IMR-90 (cell line): ENCODE data around the gene CRIM1. TPM values are rescaled to one million over a fixed set of nuclear protein-coding genes. Genes with fewer than 3 reads are reported as not detected.

ENCODE experiments used
- ATAC-seq: fragments of 200-7000 bp; cut with Tn5 transposase; 2 replicates; pipeline ENCODE4 v1.9.1; 2020; ENCODE audit warnings: low read depth, mild to moderate bottlenecking, moderate library complexity
- BruUV-seq: library from RNA; stranded (reverse); fragments of 400-500 nt; replicated peaks from 2 replicates; lab custom pipeline; 2021; lab: Mats Ljungman, UMichigan
- CTCF ChIA-PET: fragments of 300-600 bp; formaldehyde crosslinking; extraction: SDS; loops from one replicate; lab custom pipeline; 2021; ENCODE audit warnings: antibody characterized with exemption; lab: Yijun Ruan, JAX
- POLR2A ChIA-PET: fragments of 300-600 bp; sonication (Branson Sonifier 250); formaldehyde crosslinking; loops from one replicate; lab custom pipeline; 2022; ENCODE audit warnings: antibody characterized with exemption; ENCODE audit not compliant: unreplicated experiment; lab: Charles Lee
- DNase-seq: peaks from one replicate; pipeline ENCODE4 v3.0.0; 2013
- H2AFZ ChIP-seq: replicated peaks from 2 replicates; pipeline ENCODE3; 2013; ENCODE audit warnings: low read length, mild to moderate bottlenecking; ENCODE audit not compliant: poor library complexity
- H2AK5ac ChIP-seq: 2 replicates; pipeline ENCODE4 v1.6.1; 2013; ENCODE audit warnings: low read depth, low read length, inconsistent platforms
- H2AK9ac ChIP-seq: replicated peaks from 2 replicates; pipeline ENCODE3; 2013; ENCODE audit warnings: mild to moderate bottlenecking, low read depth, low read length, moderate library complexity; ENCODE audit not compliant: poor library complexity
- H2BK120ac ChIP-seq: 2 replicates; pipeline ENCODE4 v1.6.1; 2013; ENCODE audit warnings: low read depth, low read length, inconsistent platforms
- H2BK15ac ChIP-seq: 3 replicates; pipeline ENCODE4 v1.6.1; 2013; ENCODE audit warnings: low read depth, low read length, inconsistent platforms
- H2BK20ac ChIP-seq: 2 replicates; pipeline ENCODE4 v1.6.1; 2013; ENCODE audit warnings: low read depth, mild to moderate bottlenecking, inconsistent platforms, low read length, moderate library complexity
- H2BK5ac ChIP-seq: 2 replicates; pipeline ENCODE4 v1.6.1; 2013; ENCODE audit warnings: mild to moderate bottlenecking, low read depth, low read length, inconsistent platforms; ENCODE audit not compliant: poor library complexity, severe bottlenecking
- H3K14ac ChIP-seq: replicated peaks from 2 replicates; pipeline ENCODE4 v1.6.1; 2013; ENCODE audit warnings: low read depth, low read length, inconsistent platforms
- H3K18ac ChIP-seq: 2 replicates; pipeline ENCODE4 v1.6.1; 2013; ENCODE audit warnings: low read depth, low read length, control low read depth
- H3K23ac ChIP-seq: 2 replicates; pipeline ENCODE4 v1.6.1; 2013; ENCODE audit warnings: low read depth, low read length, inconsistent platforms
- H3K27ac ChIP-seq: 2 replicates; pipeline ENCODE4 v1.5.1; 2013; ENCODE audit warnings: mild to moderate bottlenecking, control low read depth, low read length; ENCODE audit not compliant: insufficient read depth
- H3K27me3 ChIP-seq: 2 replicates; pipeline ENCODE4 v1.6.1; 2013; ENCODE audit warnings: low read length; ENCODE audit not compliant: control insufficient read depth, insufficient read depth
- H3K36me3 ChIP-seq: 2 replicates; pipeline ENCODE4 v1.6.1; 2013; ENCODE audit warnings: low read length, mixed read lengths; ENCODE audit not compliant: control insufficient read depth, insufficient read depth
- H3K4ac ChIP-seq: 2 replicates; pipeline ENCODE4 v1.6.1; 2013; ENCODE audit warnings: low read depth, low read length, inconsistent platforms
- H3K4me1 ChIP-seq: 2 replicates; pipeline ENCODE4 v1.6.1; 2013; ENCODE audit warnings: low read length, mixed read lengths; ENCODE audit not compliant: control insufficient read depth, insufficient read depth
- H3K4me2 ChIP-seq: 2 replicates; pipeline ENCODE4 v1.6.1; 2013; ENCODE audit warnings: low read depth, mild to moderate bottlenecking, control low read depth, low read length, moderate library complexity
- H3K4me3 ChIP-seq: 2 replicates; pipeline ENCODE4 v1.5.1; 2013; ENCODE audit warnings: low read depth, mild to moderate bottlenecking, control low read depth, low read length, moderate library complexity; ENCODE audit not compliant: insufficient read depth
- H3K56ac ChIP-seq: 2 replicates; pipeline ENCODE4 v1.6.1; 2013; ENCODE audit warnings: low read length, inconsistent platforms; ENCODE audit not compliant: insufficient read depth; ENCODE audit errors: extremely low read depth
- H3K79me1 ChIP-seq, 2 experiments: 2 replicates each; pipeline ENCODE4 v1.6.1; 2013; ENCODE audit warnings: low read length in 2 of 2, inconsistent platforms in 1 of 2, low read depth in 1 of 2
- H3K9ac ChIP-seq: 2 replicates; pipeline ENCODE4 v1.6.1; 2013; ENCODE audit warnings: low read depth, low read length, control low read depth
- H3K9me1 ChIP-seq: 2 replicates; pipeline ENCODE4 v1.6.1; 2013; ENCODE audit warnings: low read length, inconsistent platforms; ENCODE audit not compliant: insufficient read depth
- H3K9me3 ChIP-seq: 2 replicates; pipeline ENCODE4 v1.6.1; 2013; ENCODE audit warnings: low read length; ENCODE audit not compliant: control insufficient read depth, insufficient read depth
- H4K20me1 ChIP-seq: 2 replicates; pipeline ENCODE4 v1.6.1; 2013; ENCODE audit warnings: low read length, inconsistent platforms; ENCODE audit not compliant: insufficient read depth
- H4K5ac ChIP-seq: 2 replicates; pipeline ENCODE4 v1.6.1; 2013; ENCODE audit warnings: mild to moderate bottlenecking, low read depth, low read length, control low read depth
- H4K8ac ChIP-seq, 2 experiments: 2 replicates each; pipeline ENCODE4 v1.6.1; 2013; ENCODE audit warnings: low read depth in 2 of 2, low read length in 2 of 2, control low read depth in 1 of 2, inconsistent platforms in 1 of 2
- H4K91ac ChIP-seq: 2 replicates; pipeline ENCODE4 v1.6.1; 2013; ENCODE audit warnings: low read depth, low read length, inconsistent platforms; ENCODE audit not compliant: insufficient read depth
- BHLHE40 ChIP-seq: fragments of 150-350 bp; IDR thresholded peaks from 2 replicates; pipeline ENCODE4 v1.6.1; 2016; ENCODE audit warnings: mild to moderate bottlenecking, low read depth, low read length
- CHD1 ChIP-seq: IDR thresholded peaks from 2 replicates; pipeline ENCODE4 v1.6.1; 2012; ENCODE audit warnings: low read depth, low read length, improper control_type of control experiment
- MAFK ChIP-seq: IDR thresholded peaks from 2 replicates; pipeline ENCODE4 v1.6.1; 2012; ENCODE audit warnings: low read depth, low read length, improper control_type of control experiment
- POLR2A ChIP-seq: IDR thresholded peaks from 2 replicates; pipeline ENCODE4 v1.6.1; 2012; ENCODE audit warnings: mild to moderate bottlenecking, low read depth, low read length
- WGBS, 2 experiments: methylation state at CpG; one replicate each; pipeline versions ENCODE4 v1.1.5 to v1.1.7; 2013; ENCODE audit warnings: missing lambda C conversion rate in 2 of 2; ENCODE audit not compliant: insufficient read length in 1 of 2; ENCODE audit errors: extremely low coverage in 2 of 2; 5-methylcytosine and 5-hydroxymethylcytosine counted together
- dilution Hi-C: fragments of 300-500 bp; cut with HindIII; formaldehyde crosslinking; loops from one replicate; pipeline ENCODE4 v1.14.3; 2018; ENCODE audit warnings: low sequenced_read_pairs; ENCODE audit not compliant: unreplicated experiment
- in situ Hi-C: fragments of 300-500 bp; cut with MboI; formaldehyde crosslinking; loops from 3 replicates; pipeline ENCODE4 v1.14.3; 2019; ENCODE audit warnings: low sequenced_read_pairs, inconsistent platforms, mixed read lengths
- intact Hi-C: fragments of 100-400 bp; cut with micrococcal nuclease; formaldehyde crosslinking; loops from 2 replicates; pipeline ENCODE4 v1.10.0; 2022
- polyA plus RNA-seq, 3 experiments: library from polyadenylated mRNA; depleted of rRNA; stranded (reverse); fragments of >200 nt; gene quantifications; 2 replicates each; pipeline ENCODE4 v1.2.3, GENCODE V29; 2012; ENCODE audit warnings: low replicate concordance in 1 of 3
- total RNA-seq: library from RNA; depleted of rRNA; stranded (reverse); fragments of >200 nt; gene quantifications from 2 replicates; pipeline ENCODE4 v1.2.3, GENCODE V29; 2012
- TF ChIP-seq, protein P1 (sequence below): fragments of 150-350 bp; IDR thresholded peaks from 2 replicates; pipeline ENCODE4 v1.6.1; 2016; ENCODE audit warnings: low read depth, mild to moderate bottlenecking, low read length, moderate library complexity, borderline replicate concordance
- TF ChIP-seq, protein P2 (sequence below): fragments of 150-350 bp; IDR thresholded peaks from 2 replicates; pipeline ENCODE4 v1.6.1; 2017; ENCODE audit warnings: mild to moderate bottlenecking, antibody characterized with exemption, low read length, low read depth
- TF ChIP-seq, protein P3 (sequence below): conservative IDR thresholded peaks from 2 replicates; pipeline ENCODE4 v1.5.1; 2012; ENCODE audit warnings: mild to moderate bottlenecking, low read depth, low read length, improper control_type of control experiment

The CRIM1 gene
- total and polyA plus RNA-seq, 2 of the 4 experiments (the other 2 are of a cell fraction): 285 to 490 TPM

DNA sequence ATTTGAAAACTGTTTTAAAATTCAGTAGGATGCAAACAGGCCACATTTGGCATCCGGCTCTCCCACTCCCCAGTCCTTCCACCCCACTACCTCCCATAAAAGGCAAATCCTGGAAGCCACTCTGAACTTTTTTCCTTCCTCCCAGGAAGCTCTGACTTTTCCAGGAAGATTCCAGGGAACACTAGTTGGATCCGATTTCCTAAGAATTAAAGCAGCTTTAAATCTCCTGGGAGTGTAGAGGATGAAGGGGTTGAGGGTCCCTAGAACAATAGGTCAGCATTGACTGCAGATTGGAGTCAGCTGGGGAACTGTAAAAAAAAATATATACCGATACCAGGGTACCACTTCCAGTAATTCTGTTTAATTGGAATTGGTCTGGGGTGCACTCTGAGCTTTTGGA, 76.9 kb downstream of the CRIM1 start:
- H3K23ac ChIP-seq: peak overlapping the region; percentile 33; the same call in 1 of the 2 replicates
- TF ChIP-seq POLR2A (no peak), MAFK (no peak), CHD1 (no peak), BHLHE40 (no peak)
- TF ChIP-seq, protein P1, sequence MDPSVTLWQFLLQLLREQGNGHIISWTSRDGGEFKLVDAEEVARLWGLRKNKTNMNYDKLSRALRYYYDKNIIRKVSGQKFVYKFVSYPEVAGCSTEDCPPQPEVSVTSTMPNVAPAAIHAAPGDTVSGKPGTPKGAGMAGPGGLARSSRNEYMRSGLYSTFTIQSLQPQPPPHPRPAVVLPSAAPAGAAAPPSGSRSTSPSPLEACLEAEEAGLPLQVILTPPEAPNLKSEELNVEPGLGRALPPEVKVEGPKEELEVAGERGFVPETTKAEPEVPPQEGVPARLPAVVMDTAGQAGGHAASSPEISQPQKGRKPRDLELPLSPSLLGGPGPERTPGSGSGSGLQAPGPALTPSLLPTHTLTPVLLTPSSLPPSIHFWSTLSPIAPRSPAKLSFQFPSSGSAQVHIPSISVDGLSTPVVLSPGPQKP: no peak
- TF ChIP-seq, protein P2, sequence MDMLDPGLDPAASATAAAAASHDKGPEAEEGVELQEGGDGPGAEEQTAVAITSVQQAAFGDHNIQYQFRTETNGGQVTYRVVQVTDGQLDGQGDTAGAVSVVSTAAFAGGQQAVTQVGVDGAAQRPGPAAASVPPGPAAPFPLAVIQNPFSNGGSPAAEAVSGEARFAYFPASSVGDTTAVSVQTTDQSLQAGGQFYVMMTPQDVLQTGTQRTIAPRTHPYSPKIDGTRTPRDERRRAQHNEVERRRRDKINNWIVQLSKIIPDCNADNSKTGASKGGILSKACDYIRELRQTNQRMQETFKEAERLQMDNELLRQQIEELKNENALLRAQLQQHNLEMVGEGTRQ: no peak
- TF ChIP-seq, protein P3, sequence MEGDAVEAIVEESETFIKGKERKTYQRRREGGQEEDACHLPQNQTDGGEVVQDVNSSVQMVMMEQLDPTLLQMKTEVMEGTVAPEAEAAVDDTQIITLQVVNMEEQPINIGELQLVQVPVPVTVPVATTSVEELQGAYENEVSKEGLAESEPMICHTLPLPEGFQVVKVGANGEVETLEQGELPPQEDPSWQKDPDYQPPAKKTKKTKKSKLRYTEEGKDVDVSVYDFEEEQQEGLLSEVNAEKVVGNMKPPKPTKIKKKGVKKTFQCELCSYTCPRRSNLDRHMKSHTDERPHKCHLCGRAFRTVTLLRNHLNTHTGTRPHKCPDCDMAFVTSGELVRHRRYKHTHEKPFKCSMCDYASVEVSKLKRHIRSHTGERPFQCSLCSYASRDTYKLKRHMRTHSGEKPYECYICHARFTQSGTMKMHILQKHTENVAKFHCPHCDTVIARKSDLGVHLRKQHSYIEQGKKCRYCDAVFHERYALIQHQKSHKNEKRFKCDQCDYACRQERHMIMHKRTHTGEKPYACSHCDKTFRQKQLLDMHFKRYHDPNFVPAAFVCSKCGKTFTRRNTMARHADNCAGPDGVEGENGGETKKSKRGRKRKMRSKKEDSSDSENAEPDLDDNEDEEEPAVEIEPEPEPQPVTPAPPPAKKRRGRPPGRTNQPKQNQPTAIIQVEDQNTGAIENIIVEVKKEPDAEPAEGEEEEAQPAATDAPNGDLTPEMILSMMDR: no peak
- no peak overlapping the region for H2AK5ac ChIP-seq
- no peak overlapping the region; the same call in 1 of the 2 replicates for H4K5ac ChIP-seq
- H3K56ac ChIP-seq: no peak overlapping the region
- ChIA-PET CTCF (no interaction called here), POLR2A (no interaction called here)
- H3K9me3 ChIP-seq: no peaks in the 10 kb centered on the region
- no peak overlapping the region for H2BK20ac ChIP-seq
- dilution Hi-C loops: no loop called here
- no peak overlapping the region for H2AFZ ChIP-seq
- peaks cover 10% of the 10 kb centered on the region; the same call in 1 of the 2 replicates for H3K36me3 ChIP-seq
- no peak for DNase-seq
- H3K4me2 ChIP-seq: no peak overlapping the region
- H3K27me3 ChIP-seq: no peaks in the 10 kb centered on the region
- no peak overlapping the region for H4K8ac ChIP-seq
- no peak overlapping the region for H3K14ac ChIP-seq
- H4K20me1 ChIP-seq: peaks cover 74% of the 10 kb centered on the region
- peaks cover 15 to 58% of the 10 kb centered on the region in 2 experiments for H3K79me1 ChIP-seq
- no TSS peak for BruUV-seq
- peak overlapping the region; percentile 42; the same call in 1 of the 2 replicates for H3K27ac ChIP-seq
- no peak overlapping the region for H2BK15ac ChIP-seq
- WGBS, 2 experiments: no CpG with 5 or more reads among the region's 3 CpGs
- intact Hi-C loops: no loop called here
- peaks cover 31% of the 10 kb centered on the region for H3K4me1 ChIP-seq
- H3K9ac ChIP-seq: no peak overlapping the region
- H3K4ac ChIP-seq: 0 out of 2 replicates have a peak overlapping the region, but pooled peaks have one; percentile 19
- no peak overlapping the region for H4K91ac ChIP-seq
- no peak overlapping the region for H2BK120ac ChIP-seq
- in situ Hi-C loops: no loop called here
- no peak overlapping the region for H3K18ac ChIP-seq
- no peak overlapping the region for H2AK9ac ChIP-seq
- no peak overlapping the region for H3K4me3 ChIP-seq
- no peak overlapping the region for H2BK5ac ChIP-seq
- H3K9me1 ChIP-seq: peaks cover 29% of the 10 kb centered on the region
- ATAC-seq: no peak
